HepG2 (cell line): ENCODE measurements around the gene LIN7A.

Experiments used
- CTCF ChIP-seq: sonication (generic); formaldehyde crosslinking; IDR thresholded peaks from 2 replicates; pipeline ENCODE4 v1.5.0; 2020; ENCODE audit warnings: mild to moderate bottlenecking, missing genetic modification reagents, moderate library complexity
- ELF3 ChIP-seq: IDR thresholded peaks from 2 replicates; pipeline ENCODE4 v1.6.1; 2016; ENCODE audit warnings: missing genetic modification reagents, missing compliant biosample characterization
- FOSL1 ChIP-seq: sonication (generic); formaldehyde crosslinking; IDR thresholded peaks from 2 replicates; pipeline ENCODE4 v1.9.0; 2021; ENCODE audit warnings: missing genetic modification reagents, borderline replicate concordance
- KDM1A ChIP-seq: IDR thresholded peaks from 2 replicates; pipeline ENCODE4 v1.6.1; 2016; ENCODE audit warnings: missing compliant biosample characterization
- MAX ChIP-seq: IDR thresholded peaks from 2 replicates; pipeline ENCODE4 v1.6.1; 2012; ENCODE audit warnings: inconsistent platforms
- MYNN ChIP-seq: sonication (generic); formaldehyde crosslinking; IDR thresholded peaks from 2 replicates; pipeline ENCODE4 v1.4.0; 2020; ENCODE audit warnings: mild to moderate bottlenecking, low read depth, missing genetic modification reagents
- NFE2 ChIP-seq: sonication (generic); formaldehyde crosslinking; IDR thresholded peaks from 2 replicates; pipeline ENCODE4 v1.4.0; 2020; ENCODE audit warnings: missing genetic modification reagents
- NR0B2 ChIP-seq: sonication (generic); formaldehyde crosslinking; IDR thresholded peaks from 2 replicates; pipeline ENCODE4 v1.4.0; 2020; ENCODE audit warnings: mild to moderate bottlenecking, missing genetic modification reagents
- REPIN1 ChIP-seq: sonication (generic); formaldehyde crosslinking; IDR thresholded peaks from 2 replicates; pipeline ENCODE4 v1.8.0; 2022; ENCODE audit warnings: missing genetic modification reagents, low read depth, mild to moderate bottlenecking, borderline replicate concordance
- RNF2 ChIP-seq: fragments of 450-650 bp; conservative IDR thresholded peaks from 2 replicates; pipeline ENCODE4 v1.6.1; 2016; ENCODE audit warnings: low read depth
- SP4 ChIP-seq: sonication (generic); formaldehyde crosslinking; IDR thresholded peaks from 2 replicates; pipeline ENCODE4 v1.8.1; 2023; ENCODE audit warnings: mild to moderate bottlenecking, missing genetic modification reagents
- ZGPAT ChIP-seq: IDR thresholded peaks from 2 replicates; pipeline ENCODE4 v1.6.1; 2016; ENCODE audit warnings: mild to moderate bottlenecking
- ZNF143 ChIP-seq: sonication (generic); formaldehyde crosslinking; IDR thresholded peaks from 2 replicates; pipeline ENCODE4 v1.4.0; 2020; ENCODE audit warnings: missing genetic modification reagents

- TF ChIP-seq KDM1A (CRISPR knock-in tag) (no peak), RNF2 (no peak), NR0B2 (CRISPR knock-in tag) (no peak), ZNF143 (CRISPR knock-in tag) (no peak), CTCF (no peak), ELF3 (CRISPR knock-in tag) (no peak), MAX (no peak), ZGPAT (CRISPR knock-in tag) (no peak), FOSL1 (CRISPR knock-in tag) (no peak), NFE2 (CRISPR knock-in tag) (no peak), SP4 (CRISPR knock-in tag) (no peak), REPIN1 (CRISPR knock-in tag) (no peak), MYNN (CRISPR knock-in tag) (no peak)
Observed at GRCh38 chr12:80892597-80893445, 44.9 kb downstream of the LIN7A start.
